Astrocyte (in vitro differentiated cells and primary cell): ENCODE data around the gene APOOL. TPM values are rescaled to one million over a fixed set of nuclear protein-coding genes. Genes with fewer than 3 reads are reported as not detected.
"Not testable (repeated sequence)": the region's sequence is repeated elsewhere in the genome, so short reads cannot be mapped to it uniquely, and the experiment has no call there.

Experiments used
- DNase-seq: peaks from one replicate; pipeline ENCODE4 v3.0.0-alpha.2; 2010; ENCODE audit warnings: low read depth
- FAIRE-seq: peaks from 2 replicates; lab custom pipeline; 2011; peaks lifted over from hg19 to GRCh38; lab: Jason Lieb, UNC
- H2AFZ ChIP-seq: 2 replicates; pipeline ENCODE4 v1.6.0; 2012; ENCODE audit warnings: low read depth, low read length, inconsistent platforms
- H3K27ac ChIP-seq: 2 replicates; pipeline ENCODE4 v1.5.1; 2011; ENCODE audit warnings: low read depth, low read length, inconsistent platforms
- H3K27me3 ChIP-seq: 2 replicates; pipeline ENCODE4 v1.6.0; 2011; ENCODE audit warnings: low read length, inconsistent platforms; ENCODE audit not compliant: insufficient read depth
- H3K36me3 ChIP-seq: 2 replicates; pipeline ENCODE4 v1.5.1; 2011; ENCODE audit warnings: low read length, inconsistent platforms; ENCODE audit not compliant: insufficient read depth
- H3K4me1 ChIP-seq: 2 replicates; pipeline ENCODE4 v1.5.1; 2011; ENCODE audit warnings: low read length, inconsistent platforms; ENCODE audit not compliant: insufficient read depth
- H3K4me2 ChIP-seq: 2 replicates; pipeline ENCODE4 v1.6.0; 2012; ENCODE audit warnings: low read length, inconsistent platforms
- H3K4me3 ChIP-seq: 2 replicates; pipeline ENCODE4 v1.5.1; 2011; ENCODE audit warnings: low read depth, mild to moderate bottlenecking, low read length, inconsistent platforms; ENCODE audit not compliant: insufficient read depth
- H3K79me2 ChIP-seq: 2 replicates; pipeline ENCODE4 v1.6.0; 2012; ENCODE audit warnings: mild to moderate bottlenecking, low read length, inconsistent platforms; ENCODE audit not compliant: insufficient read depth
- H3K9ac ChIP-seq: 2 replicates; pipeline ENCODE4 v1.6.0; 2012; ENCODE audit warnings: mild to moderate bottlenecking, low read length, inconsistent platforms
- H3K9me3 ChIP-seq: 2 replicates; pipeline ENCODE4 v1.5.1; 2012; ENCODE audit warnings: low read depth, mild to moderate bottlenecking, low read length, inconsistent platforms; ENCODE audit not compliant: insufficient read depth
- H4K20me1 ChIP-seq: 2 replicates; pipeline ENCODE4 v1.6.0; 2012; ENCODE audit warnings: low read length, inconsistent platforms; ENCODE audit not compliant: insufficient read depth
- H3K27ac Mint-ChIP-seq: one replicate; pipeline ENCODE4 v1.8.0; 2021; ENCODE audit warnings: mild to moderate bottlenecking, mixed read lengths; ENCODE audit not compliant: unreplicated experiment
- H3K27me3 Mint-ChIP-seq: one replicate; pipeline ENCODE4 v1.8.0; 2021; ENCODE audit warnings: low read depth, mixed read lengths; ENCODE audit not compliant: unreplicated experiment
- H3K36me3 Mint-ChIP-seq: one replicate; pipeline ENCODE4 v1.8.0; 2021; ENCODE audit warnings: low read depth, mixed read lengths; ENCODE audit not compliant: unreplicated experiment
- H3K4me1 Mint-ChIP-seq: one replicate; pipeline ENCODE4 v1.8.0; 2021; ENCODE audit warnings: low read depth, mixed read lengths; ENCODE audit not compliant: unreplicated experiment
- H3K4me3 Mint-ChIP-seq: one replicate; pipeline ENCODE4 v1.8.0; 2021; ENCODE audit warnings: mild to moderate bottlenecking, moderate library complexity, mixed read lengths; ENCODE audit not compliant: unreplicated experiment
- H3K9me3 Mint-ChIP-seq: one replicate; pipeline ENCODE4 v1.8.0; 2021; ENCODE audit warnings: mild to moderate bottlenecking, mixed read lengths; ENCODE audit not compliant: unreplicated experiment
- CTCF ChIP-seq: IDR thresholded peaks from 2 replicates; pipeline ENCODE4 v1.5.1; 2011; ENCODE audit warnings: low read depth, mild to moderate bottlenecking, inconsistent platforms, low read length, moderate library complexity; ENCODE audit not compliant: insufficient read depth
- EZH2 ChIP-seq: IDR thresholded peaks from 2 replicates; pipeline ENCODE4 v1.6.1; 2012; ENCODE audit warnings: mild to moderate bottlenecking, low read length, inconsistent platforms; ENCODE audit not compliant: insufficient read depth
- total RNA-seq: library from RNA; stranded (reverse); gene quantifications from 2 replicates; pipeline ENCODE4 v1.2.1, GENCODE V29; 2021

The APOOL gene
- total RNA-seq, 1 donor from 2014 or later = 18.2 TPM

GRCh38 chrX:85001344-85001743 lies 2.3 kb upstream of the APOOL start:
- Mint-ChIP-seq H3K36me3 (no peaks in the 10 kb centered on the region), H3K27me3 (no peaks in the 10 kb centered on the region), H3K4me3 (no peak overlapping the region), H3K9me3 (no peaks in the 10 kb centered on the region), H3K27ac (no peak overlapping the region), H3K4me1 (no peaks in the 10 kb centered on the region)
- no peaks in the 10 kb centered on the region for H4K20me1 ChIP-seq
- FAIRE-seq = peak; percentile 82
- no peak for TF ChIP-seq CTCF
- no peak for TF ChIP-seq EZH2
- no peaks in the 10 kb centered on the region for H3K9me3 ChIP-seq
- H3K4me2 ChIP-seq = no peak overlapping the region
- H3K9ac ChIP-seq = no peak overlapping the region
- no peaks in the 10 kb centered on the region for H3K27me3 ChIP-seq
- no peak overlapping the region for H3K27ac ChIP-seq
- no peak overlapping the region for H2AFZ ChIP-seq
- H3K4me1 ChIP-seq = no peaks in the 10 kb centered on the region
- no peak for DNase-seq
- no peak overlapping the region for H3K4me3 ChIP-seq
- H3K36me3 ChIP-seq = no peaks in the 10 kb centered on the region
- H3K79me2 ChIP-seq = peaks cover 7% of the 10 kb centered on the region

- H3K36me3 Mint-ChIP-seq = no peaks in the 10 kb centered on the region
- H3K27me3 ChIP-seq = no peaks in the 10 kb centered on the region
- DNase-seq = peak; percentile 20
- peak overlapping the region; percentile 62 for H3K27ac ChIP-seq
- peak overlapping the region; percentile 85 for H3K9ac ChIP-seq
- no peaks in the 10 kb centered on the region for H4K20me1 ChIP-seq
- peak overlapping the region; percentile 89 for H3K4me3 Mint-ChIP-seq
- no peaks in the 10 kb centered on the region for H3K4me1 Mint-ChIP-seq
- TF ChIP-seq CTCF (no peak), EZH2 (no peak)
- peak overlapping the region; percentile 74 for H2AFZ ChIP-seq
- no peak for FAIRE-seq
- H3K9me3 Mint-ChIP-seq = no peaks in the 10 kb centered on the region
- peaks cover 7% of the 10 kb centered on the region for H3K79me2 ChIP-seq
- H3K4me2 ChIP-seq = peak overlapping the region; percentile 87
- peak overlapping the region; percentile 64 for H3K27ac Mint-ChIP-seq
- H3K4me1 ChIP-seq = no peaks in the 10 kb centered on the region
- no peaks in the 10 kb centered on the region for H3K27me3 Mint-ChIP-seq
- H3K4me3 ChIP-seq = peak overlapping the region; percentile 89
- H3K36me3 ChIP-seq = no peaks in the 10 kb centered on the region
- no peaks in the 10 kb centered on the region for H3K9me3 ChIP-seq
Measured at GRCh38 chrX:85004255-85004654, 578 bp downstream of the APOOL start.

GRCh38 chrX:85012098-85012497 lies 8.4 kb downstream of the APOOL start:
- no peak for DNase-seq
- Mint-ChIP-seq H3K9me3 (no peaks in the 10 kb centered on the region), H3K27me3 (no peaks in the 10 kb centered on the region), H3K27ac (no peak overlapping the region), H3K36me3 (no peaks in the 10 kb centered on the region), H3K4me3 (no peak overlapping the region), H3K4me1 (peaks cover 6% of the 10 kb centered on the region)
- H3K4me3 ChIP-seq = no peak overlapping the region
- no peak overlapping the region for H3K9ac ChIP-seq
- H3K4me2 ChIP-seq = no peak overlapping the region
- H3K79me2 ChIP-seq = peaks cover 30% of the 10 kb centered on the region
- no peaks in the 10 kb centered on the region for H3K36me3 ChIP-seq
- H3K4me1 ChIP-seq = no peaks in the 10 kb centered on the region
- no peaks in the 10 kb centered on the region for H3K9me3 ChIP-seq
- no peaks in the 10 kb centered on the region for H3K27me3 ChIP-seq
- H4K20me1 ChIP-seq = peaks cover 4% of the 10 kb centered on the region
- H2AFZ ChIP-seq = no peak overlapping the region
- TF ChIP-seq CTCF = no peak
- no peak for TF ChIP-seq EZH2
- peak; percentile 93 for FAIRE-seq
- no peak overlapping the region for H3K27ac ChIP-seq

- H3K36me3 Mint-ChIP-seq, H3K27ac ChIP-seq, H3K4me3 Mint-ChIP-seq, H3K9me3 Mint-ChIP-seq, H3K4me1 ChIP-seq, H2AFZ ChIP-seq, H3K36me3 ChIP-seq, H3K4me3 ChIP-seq, H3K27me3 ChIP-seq, H3K9me3 ChIP-seq, H3K27ac Mint-ChIP-seq, H3K4me2 ChIP-seq, DNase-seq, H3K27me3 Mint-ChIP-seq, FAIRE-seq, H3K9ac ChIP-seq: not testable (repeated sequence)
- Histone ChIP-seq H3K79me2 (peaks cover 36% of the 10 kb centered on the region), H4K20me1 (peaks cover 12% of the 10 kb centered on the region)
- peaks cover 20% of the 10 kb centered on the region for H3K4me1 Mint-ChIP-seq
Measured at GRCh38 chrX:85015351-85015750, 11.7 kb downstream of the APOOL start.
